Ecto neural progenitor cell (in vitro differentiated cells): ENCODE measurements around the gene AIG1.
"Not testable (repeated sequence)": the region's sequence is repeated elsewhere in the genome, so short reads cannot be mapped to it uniquely, and the experiment has no call there.

Experiments
- DNase-seq: peaks from one replicate; pipeline ENCODE4 v3.0.0-alpha.2; 2018; ENCODE audit warnings: low spot score

AIG1 gene

GRCh38 chr6:143058987-143059386 is 1.7 kb upstream of the AIG1 start:
- DNase-seq = no peak

- no peak for DNase-seq
Observed at GRCh38 chr6:143059663-143060353, 881 bp upstream of the AIG1 start.

- peak; percentile 88 for DNase-seq
Observed at GRCh38 chr6:143060354-143060805, 309 bp upstream of the AIG1 start.

GRCh38 chr6:143061597-143062385 is 1.1 kb downstream of the AIG1 start:
- no peak for DNase-seq

- no peak for DNase-seq
Observed at GRCh38 chr6:143062551-143062950, 1.9 kb downstream of the AIG1 start.

GRCh38 chr6:143063631-143064030 is 2.9 kb downstream of the AIG1 start:
- no peak for DNase-seq

- no peak for DNase-seq
Observed at GRCh38 chr6:143064271-143064670, 3.6 kb downstream of the AIG1 start.

- DNase-seq = no peak
Observed at GRCh38 chr6:143064951-143065683, 4.4 kb downstream of the AIG1 start.

- DNase-seq = no peak
Observed at GRCh38 chr6:143068001-143068400, 7.3 kb downstream of the AIG1 start.

GRCh38 chr6:143074101-143074500 is 13.4 kb downstream of the AIG1 start:
- DNase-seq = no peak

- no peak for DNase-seq
Observed at GRCh38 chr6:143074670-143075318, 14.1 kb downstream of the AIG1 start.

GRCh38 chr6:143078468-143079324 is 18.0 kb downstream of the AIG1 start:
- no peak for DNase-seq

GRCh38 chr6:143079325-143079640 is 18.6 kb downstream of the AIG1 start:
- no peak for DNase-seq

- not testable (repeated sequence) for DNase-seq
Observed at GRCh38 chr6:143082274-143082673, 21.6 kb downstream of the AIG1 start.

GRCh38 chr6:143084019-143084418 is 23.3 kb downstream of the AIG1 start:
- not testable (repeated sequence) for DNase-seq

GRCh38 chr6:143087335-143087734 is 26.6 kb downstream of the AIG1 start:
- not testable (repeated sequence) for DNase-seq

- no peak for DNase-seq
Observed at GRCh38 chr6:143087856-143088255, 27.2 kb downstream of the AIG1 start.

GRCh38 chr6:143090314-143091044 is 29.8 kb downstream of the AIG1 start:
- no peak for DNase-seq

GRCh38 chr6:143092768-143093167 is 32.1 kb downstream of the AIG1 start:
- no peak for DNase-seq

- DNase-seq = no peak
Observed at GRCh38 chr6:143093290-143093689, 32.6 kb downstream of the AIG1 start.

GRCh38 chr6:143096403-143096802 is 35.7 kb downstream of the AIG1 start:
- DNase-seq = no peak
